ENCODE data around the gene XRCC5. TPM values are rescaled to one million over a fixed set of nuclear protein-coding genes. Genes with fewer than 3 reads are reported as not detected.

Gene XRCC5
- total RNA-seq, 2 donors from 2014 or later, result 205 to 244 TPM

GRCh38 chr2:216233281-216233995 is 124.3 kb downstream of the XRCC5 start:
- intact Hi-C loops (cut with DNase I), result no loop called here
- DNase-seq, result no peak
- Histone ChIP-seq H3K4me3 (no peak overlapping the region), H3K9ac (ENCODE audit: low read depth in 2 of 2, low read length in 2 of 2) (no peak overlapping the region), H3K27me3 (no peaks in the 10 kb centered on the region), H3K9me3 (no peaks in the 10 kb centered on the region), H3K36me3 (no peaks in the 10 kb centered on the region), H3K4me1 (no peaks in the 10 kb centered on the region), H3K27ac (no peak overlapping the region)
- TF ChIP-seq CTCF (IDR thresholded peaks at IDR 0.05), result no peak

- TF ChIP-seq CTCF (IDR thresholded peaks at IDR 0.05), result no peak
- Histone ChIP-seq H3K27ac (no peak overlapping the region), H3K9me3 (no peaks in the 10 kb centered on the region), H3K4me1 (no peaks in the 10 kb centered on the region), H3K9ac (ENCODE audit: low read depth in 2 of 2, low read length in 2 of 2) (no peak overlapping the region), H3K4me3 (no peak overlapping the region), H3K36me3 (no peaks in the 10 kb centered on the region), H3K27me3 (no peaks in the 10 kb centered on the region)
- intact Hi-C loops (cut with DNase I), result no loop called here
- no peak for DNase-seq
Observed at GRCh38 chr2:216234106-216234505, 125.0 kb downstream of the XRCC5 start.

- H3K4me3 ChIP-seq, result no peak overlapping the region
- intact Hi-C loops (cut with DNase I), result no loop called here
- no peaks in the 10 kb centered on the region for H3K4me1 ChIP-seq
- no peak overlapping the region for H3K9ac ChIP-seq (ENCODE audit: low read depth in 2 of 2, low read length in 2 of 2)
- H3K9me3 ChIP-seq, result no peaks in the 10 kb centered on the region
- no peaks in the 10 kb centered on the region for H3K36me3 ChIP-seq
- no peak for TF ChIP-seq CTCF (IDR thresholded peaks at IDR 0.05)
- no peak for DNase-seq
- H3K27ac ChIP-seq, result no peak overlapping the region
- H3K27me3 ChIP-seq, result no peaks in the 10 kb centered on the region
Observed at GRCh38 chr2:216235462-216235861, 126.3 kb downstream of the XRCC5 start.

GRCh38 chr2:216235896-216236295 is 126.7 kb downstream of the XRCC5 start:
- Histone ChIP-seq H3K27ac (no peak overlapping the region), H3K36me3 (no peaks in the 10 kb centered on the region), H3K4me1 (no peaks in the 10 kb centered on the region), H3K9me3 (no peaks in the 10 kb centered on the region), H3K27me3 (no peaks in the 10 kb centered on the region), H3K4me3 (no peak overlapping the region), H3K9ac (ENCODE audit: low read depth in 2 of 2, low read length in 2 of 2) (no peak overlapping the region)
- TF ChIP-seq CTCF (IDR thresholded peaks at IDR 0.05), result no peak
- DNase-seq, result no peak
- intact Hi-C loops (cut with DNase I), result no loop called here

GRCh38 chr2:216236486-216236885 is 127.3 kb downstream of the XRCC5 start:
- Histone ChIP-seq H3K36me3 (no peaks in the 10 kb centered on the region), H3K9me3 (no peaks in the 10 kb centered on the region), H3K27me3 (no peaks in the 10 kb centered on the region), H3K4me1 (no peaks in the 10 kb centered on the region), H3K9ac (ENCODE audit: low read depth in 2 of 2, low read length in 2 of 2) (no peak overlapping the region), H3K4me3 (no peak overlapping the region), H3K27ac (no peak overlapping the region)
- no peak for TF ChIP-seq CTCF (IDR thresholded peaks at IDR 0.05)
- no peak for DNase-seq
- intact Hi-C loops (cut with DNase I), result no loop called here

All from colonic mucosa (tissue), 4 donors.